ENCODE results near the gene TMEM108. TPM values are rescaled to one million over a fixed set of nuclear protein-coding genes. Genes with fewer than 3 reads are reported as not detected.

Gene TMEM108
- total RNA-seq, 1 experiment from 2014 or later: not detected

DNA sequence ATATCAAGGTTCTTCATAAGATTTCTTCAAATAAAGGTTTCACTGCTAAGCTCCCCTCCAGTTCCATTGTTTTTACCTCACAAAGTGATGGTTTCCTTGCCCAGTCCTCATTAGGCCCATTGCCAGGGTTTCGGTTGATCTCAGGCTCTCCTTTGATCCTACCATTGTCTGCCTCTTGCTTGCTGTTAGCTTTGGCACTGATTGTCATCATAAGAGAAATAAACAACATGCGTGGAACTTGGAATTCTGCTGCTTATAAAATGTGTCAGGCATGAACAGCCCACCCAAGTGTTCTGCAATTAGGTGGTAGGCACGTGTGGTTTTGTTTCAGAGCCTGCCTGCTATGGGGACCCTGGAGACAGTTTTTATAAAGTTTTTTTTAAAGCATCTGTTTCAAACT, 254.1 kb downstream of the TMEM108 start:
- no peak for TF ChIP-seq CTCF (IDR thresholded peaks at IDR 0.05; ENCODE audit: insufficient read depth in 1 of 2, low read depth in 1 of 2, low read length in 1 of 2, severe bottlenecking in 1 of 2, unreplicated experiment in 1 of 2)
- no peaks in the 10 kb centered on the region for H3K4me1 Mint-ChIP-seq (ENCODE audit: low read depth, unreplicated experiment)
- no TSS peak for BruUV-seq (replicated peaks)
- Histone ChIP-seq H3K4me1 (no peaks in the 10 kb centered on the region), H3K4me3 (ENCODE audit: low read depth, low read length) (no peak overlapping the region), H3K27me3 (replicated peaks; ENCODE audit: control insufficient read depth, insufficient read depth, low read length) (no peaks in the 10 kb centered on the region), H3K36me3 (ENCODE audit: control insufficient read depth, insufficient read depth, low read length) (no peaks in the 10 kb centered on the region), H3K9me3 (no peaks in the 10 kb centered on the region)
- peaks cover 13% of the 10 kb centered on the region for H3K27me3 Mint-ChIP-seq (ENCODE audit: insufficient read depth, unreplicated experiment)
- no peak overlapping the region for H3K4me3 Mint-ChIP-seq (ENCODE audit: unreplicated experiment)
- POLR2A ChIA-PET: no interaction called here
- no peaks in the 10 kb centered on the region for H3K9me3 Mint-ChIP-seq (ENCODE audit: unreplicated experiment)
- CTCF ChIA-PET: no interaction called here
- no peak overlapping the region for H3K27ac Mint-ChIP-seq (ENCODE audit: unreplicated experiment)
- intact Hi-C loops (cut with micrococcal nuclease; ENCODE audit: unreplicated experiment): no loop called here
- H3K36me3 Mint-ChIP-seq (ENCODE audit: insufficient read depth, unreplicated experiment): no peaks in the 10 kb centered on the region
- no peak for DNase-seq

GRCh38 chr3:133293397-133294110, 255.4 kb downstream of the TMEM108 start:
- CTCF ChIA-PET: no interaction called here
- no peak for DNase-seq
- Histone ChIP-seq H3K9me3 (no peaks in the 10 kb centered on the region), H3K4me3 (ENCODE audit: low read depth, low read length) (no peak overlapping the region), H3K4me1 (no peaks in the 10 kb centered on the region), H3K36me3 (ENCODE audit: control insufficient read depth, insufficient read depth, low read length) (no peaks in the 10 kb centered on the region), H3K27me3 (replicated peaks; ENCODE audit: control insufficient read depth, insufficient read depth, low read length) (no peaks in the 10 kb centered on the region)
- Mint-ChIP-seq H3K27ac (ENCODE audit: unreplicated experiment) (no peak overlapping the region), H3K36me3 (ENCODE audit: insufficient read depth, unreplicated experiment) (no peaks in the 10 kb centered on the region), H3K9me3 (ENCODE audit: unreplicated experiment) (no peaks in the 10 kb centered on the region), H3K27me3 (ENCODE audit: insufficient read depth, unreplicated experiment) (peaks cover 13% of the 10 kb centered on the region), H3K4me3 (ENCODE audit: unreplicated experiment) (no peak overlapping the region), H3K4me1 (ENCODE audit: low read depth, unreplicated experiment) (no peaks in the 10 kb centered on the region)
- TF ChIP-seq CTCF (IDR thresholded peaks at IDR 0.05; ENCODE audit: insufficient read depth in 1 of 2, low read depth in 1 of 2, low read length in 1 of 2, severe bottlenecking in 1 of 2, unreplicated experiment in 1 of 2): no peak
- intact Hi-C loops (cut with micrococcal nuclease; ENCODE audit: unreplicated experiment): no loop called here
- POLR2A ChIA-PET: no interaction called here
- no TSS peak for BruUV-seq (replicated peaks)

- Mint-ChIP-seq H3K27me3 (ENCODE audit: insufficient read depth, unreplicated experiment) (peaks cover 13% of the 10 kb centered on the region), H3K4me1 (ENCODE audit: low read depth, unreplicated experiment) (no peaks in the 10 kb centered on the region), H3K27ac (ENCODE audit: unreplicated experiment) (no peak overlapping the region), H3K4me3 (ENCODE audit: unreplicated experiment) (no peak overlapping the region), H3K9me3 (ENCODE audit: unreplicated experiment) (no peaks in the 10 kb centered on the region), H3K36me3 (ENCODE audit: insufficient read depth, unreplicated experiment) (no peaks in the 10 kb centered on the region)
- Histone ChIP-seq H3K4me1 (no peaks in the 10 kb centered on the region), H3K27me3 (replicated peaks; ENCODE audit: control insufficient read depth, insufficient read depth, low read length) (no peaks in the 10 kb centered on the region), H3K4me3 (ENCODE audit: low read depth, low read length) (no peak overlapping the region), H3K36me3 (ENCODE audit: control insufficient read depth, insufficient read depth, low read length) (no peaks in the 10 kb centered on the region), H3K9me3 (no peaks in the 10 kb centered on the region)
- CTCF ChIA-PET: no interaction called here
- BruUV-seq (replicated peaks): no TSS peak
- POLR2A ChIA-PET: no interaction called here
- TF ChIP-seq CTCF (IDR thresholded peaks at IDR 0.05; ENCODE audit: insufficient read depth in 1 of 2, low read depth in 1 of 2, low read length in 1 of 2, severe bottlenecking in 1 of 2, unreplicated experiment in 1 of 2): no peak
- intact Hi-C loops (cut with micrococcal nuclease; ENCODE audit: unreplicated experiment): no loop called here
- no peak for DNase-seq
These were observed 256.1 kb downstream of the TMEM108 start for GRCh38 chr3:133294253-133294652.

All from Caco-2 (cell line).